NK-92 treated with Interleukin-12 subunit alpha and Interleukin-12 subunit beta, amount 100 ng/mL, for 24 hours (cell line): ENCODE data around the gene FUOM.
"Not testable (repeated sequence)": the region's sequence is repeated elsewhere in the genome, so short reads cannot be mapped to it uniquely, and the experiment has no call there.

Experiments used
- DNase-seq: peaks from one replicate; lab custom pipeline; 2025; lab: John Stamatoyannopoulos, UW

The FUOM gene

DNA sequence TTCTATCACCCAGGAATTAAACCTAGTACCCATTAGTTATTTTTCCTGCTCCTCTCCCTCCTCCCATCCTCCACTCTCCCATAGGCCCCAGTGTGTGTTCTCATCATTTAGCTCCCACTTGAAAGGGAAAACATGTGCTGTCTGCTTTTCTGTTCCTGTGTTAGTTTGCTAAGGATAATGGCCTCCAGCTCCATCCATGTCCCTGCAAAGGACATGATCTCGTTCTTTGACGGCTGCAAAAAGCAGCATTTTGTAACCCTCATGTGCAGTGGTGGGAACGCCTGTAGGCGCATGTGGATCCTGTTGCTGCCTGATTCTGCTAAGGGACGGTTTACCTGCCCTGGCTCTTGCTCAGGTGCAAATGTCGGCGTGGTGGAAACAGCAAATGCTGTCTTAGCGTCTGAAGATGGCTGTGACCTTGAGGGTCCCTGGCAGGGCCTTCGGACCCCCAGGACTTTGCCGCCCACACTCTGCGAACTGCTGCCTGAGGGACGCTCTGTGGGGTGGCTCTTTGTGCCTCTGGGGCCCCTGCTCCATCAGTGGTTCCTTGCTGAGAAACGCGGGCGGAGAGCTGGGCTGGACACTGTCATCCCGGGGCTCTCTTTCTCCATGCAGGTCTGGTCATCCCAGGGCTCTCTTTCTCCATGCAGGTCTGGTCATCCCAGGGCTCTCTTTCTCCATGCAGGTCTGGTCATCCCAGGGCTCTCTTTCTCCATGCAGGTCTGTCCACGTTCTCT lies 30.6 kb upstream of the FUOM start:
- no peak for DNase-seq

GRCh38 chr10:133386951-133387350 lies 29.1 kb upstream of the FUOM start:
- DNase-seq, result not testable (repeated sequence)

DNA sequence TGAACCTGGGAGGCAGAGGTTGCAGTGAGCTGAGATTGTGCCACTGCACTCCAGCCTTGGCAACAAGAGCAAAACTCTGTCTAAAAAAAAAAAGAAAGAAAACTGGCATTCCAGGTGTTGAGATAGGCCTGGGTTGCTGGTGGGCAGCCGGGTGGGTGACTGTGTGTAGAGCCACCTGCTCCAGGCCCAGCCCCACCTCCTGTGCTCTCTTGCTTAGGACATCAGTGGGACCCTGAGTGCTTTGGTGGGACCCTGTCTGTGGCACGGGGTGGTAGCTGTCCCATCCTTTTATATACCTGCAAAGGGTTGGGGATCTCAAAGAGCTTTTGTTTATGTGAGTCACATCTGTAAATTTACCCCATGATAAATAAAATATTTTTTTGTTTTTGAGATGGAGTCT lies 27.4 kb upstream of the FUOM start:
- no peak for DNase-seq

GRCh38 chr10:133384071-133384470 lies 26.3 kb upstream of the FUOM start:
- no peak for DNase-seq

- no peak for DNase-seq
Measured at GRCh38 chr10:133383551-133383950, 25.7 kb upstream of the FUOM start.

- no peak for DNase-seq
Measured at GRCh38 chr10:133381036-133381435, 23.2 kb upstream of the FUOM start.

GRCh38 chr10:133379801-133380666 lies 22.2 kb upstream of the FUOM start:
- no peak for DNase-seq

- DNase-seq, result no peak
Measured at GRCh38 chr10:133379152-133379800, 21.5 kb upstream of the FUOM start, which contains the start of gene PAOX. Gene PAOX (plus strand): TSS chr10:133379262. CDS start chr10:133379317, 55 bp downstream.

DNA sequence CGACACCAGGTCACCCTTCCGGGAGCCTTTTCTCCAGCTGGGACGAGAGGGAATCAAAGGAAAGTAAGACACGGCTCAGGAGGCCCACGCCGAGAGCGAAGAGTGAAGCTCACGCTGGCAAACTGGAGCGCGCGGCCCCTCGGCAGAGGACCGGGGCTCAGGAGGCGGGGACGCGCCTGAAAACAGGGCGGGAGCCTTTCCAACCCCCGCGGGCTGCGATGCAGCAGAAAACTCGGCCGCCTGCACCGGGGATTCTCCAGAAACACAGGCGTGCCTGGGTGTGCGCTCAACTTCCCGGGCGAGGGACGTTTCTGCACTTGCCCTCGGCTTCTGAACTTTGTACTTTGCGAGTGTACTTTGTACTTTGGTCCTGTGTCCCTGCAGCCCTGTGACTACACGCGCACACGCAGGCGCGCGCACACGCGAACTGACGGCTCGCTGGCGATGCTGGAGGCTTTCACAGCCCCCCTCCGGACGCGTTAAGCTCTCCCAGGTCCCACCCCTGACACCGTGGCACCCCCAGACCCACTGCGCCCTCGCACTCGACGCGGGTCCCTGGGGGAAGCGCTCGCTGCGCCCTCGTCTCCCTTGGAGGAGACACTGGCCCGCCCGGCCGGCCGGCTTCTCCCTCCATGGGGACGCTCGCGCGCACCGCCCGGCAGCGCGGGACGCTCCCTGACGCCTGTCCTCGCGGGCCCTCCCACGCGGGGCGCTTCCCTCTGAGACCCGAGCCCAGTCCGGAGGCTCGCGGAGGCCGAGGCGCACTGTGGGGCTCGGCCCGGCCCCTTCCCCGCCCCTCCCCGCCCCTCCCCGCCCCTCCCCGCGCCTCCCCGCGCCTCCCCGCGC lies 20.7 kb upstream of the FUOM start:
- DNase-seq, result no peak

- no peak for DNase-seq
Measured at GRCh38 chr10:133377818-133378250, 20.0 kb upstream of the FUOM start.

DNA sequence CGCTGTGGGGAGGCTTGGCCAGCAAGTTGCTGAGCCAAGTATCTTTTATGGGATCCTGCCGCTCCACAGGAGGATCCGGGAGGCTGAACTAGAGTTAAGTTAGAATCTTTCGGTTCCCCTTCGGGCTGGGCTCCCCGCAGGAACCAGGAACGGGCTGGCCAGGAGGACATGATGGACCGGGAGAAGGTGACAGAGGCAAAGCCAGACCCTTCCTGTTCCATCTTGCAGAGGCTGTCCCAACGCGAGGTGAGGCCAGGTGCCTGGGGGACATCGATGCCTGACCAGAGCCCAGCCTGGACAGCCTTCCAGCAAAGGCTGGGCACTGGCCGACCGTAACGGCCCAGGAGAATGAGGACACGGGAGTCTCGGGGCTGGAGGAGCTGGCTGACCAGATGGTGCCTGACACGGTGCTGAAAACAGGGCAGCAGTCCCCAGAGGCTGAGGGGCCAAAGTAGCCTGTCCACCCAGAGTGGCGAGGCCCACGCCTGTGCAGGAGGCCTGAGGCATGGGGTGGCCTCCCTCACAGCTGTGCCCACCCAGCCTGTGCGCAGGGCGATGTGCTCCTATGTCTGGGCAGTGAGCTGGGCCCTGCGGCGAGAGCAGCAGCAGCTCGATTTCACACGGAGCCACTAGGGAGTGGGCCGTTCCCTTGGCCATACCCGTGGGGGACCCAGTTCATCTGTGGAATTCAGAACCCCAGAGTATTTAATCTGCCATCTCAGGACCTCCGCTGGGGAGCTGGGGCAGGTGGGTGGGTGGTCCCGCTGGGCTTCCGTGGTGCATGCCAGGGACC lies 19.4 kb upstream of the FUOM start:
- DNase-seq, result no peak

DNA sequence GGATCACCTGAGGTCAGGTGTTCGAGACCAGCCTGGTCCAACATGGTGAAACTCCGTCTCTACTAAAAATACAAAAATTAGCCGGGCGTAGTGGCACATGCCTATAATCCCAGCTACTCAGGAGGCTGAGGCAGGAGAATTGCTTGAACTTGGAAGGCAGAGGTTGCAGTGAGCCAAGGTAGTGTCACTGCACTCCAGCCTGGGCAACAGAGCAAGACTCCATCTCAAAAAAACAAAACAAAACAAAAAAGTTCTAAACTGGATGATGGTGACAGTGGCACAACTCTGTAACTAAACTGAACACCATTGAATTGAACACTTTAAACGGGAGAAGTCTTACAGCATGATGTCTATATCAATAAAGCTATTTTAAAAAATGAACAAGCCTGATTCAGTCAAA lies 18.4 kb upstream of the FUOM start:
- DNase-seq, result not testable (repeated sequence)

GRCh38 chr10:133375357-133376115 lies 17.7 kb upstream of the FUOM start:
- no peak for DNase-seq

DNA sequence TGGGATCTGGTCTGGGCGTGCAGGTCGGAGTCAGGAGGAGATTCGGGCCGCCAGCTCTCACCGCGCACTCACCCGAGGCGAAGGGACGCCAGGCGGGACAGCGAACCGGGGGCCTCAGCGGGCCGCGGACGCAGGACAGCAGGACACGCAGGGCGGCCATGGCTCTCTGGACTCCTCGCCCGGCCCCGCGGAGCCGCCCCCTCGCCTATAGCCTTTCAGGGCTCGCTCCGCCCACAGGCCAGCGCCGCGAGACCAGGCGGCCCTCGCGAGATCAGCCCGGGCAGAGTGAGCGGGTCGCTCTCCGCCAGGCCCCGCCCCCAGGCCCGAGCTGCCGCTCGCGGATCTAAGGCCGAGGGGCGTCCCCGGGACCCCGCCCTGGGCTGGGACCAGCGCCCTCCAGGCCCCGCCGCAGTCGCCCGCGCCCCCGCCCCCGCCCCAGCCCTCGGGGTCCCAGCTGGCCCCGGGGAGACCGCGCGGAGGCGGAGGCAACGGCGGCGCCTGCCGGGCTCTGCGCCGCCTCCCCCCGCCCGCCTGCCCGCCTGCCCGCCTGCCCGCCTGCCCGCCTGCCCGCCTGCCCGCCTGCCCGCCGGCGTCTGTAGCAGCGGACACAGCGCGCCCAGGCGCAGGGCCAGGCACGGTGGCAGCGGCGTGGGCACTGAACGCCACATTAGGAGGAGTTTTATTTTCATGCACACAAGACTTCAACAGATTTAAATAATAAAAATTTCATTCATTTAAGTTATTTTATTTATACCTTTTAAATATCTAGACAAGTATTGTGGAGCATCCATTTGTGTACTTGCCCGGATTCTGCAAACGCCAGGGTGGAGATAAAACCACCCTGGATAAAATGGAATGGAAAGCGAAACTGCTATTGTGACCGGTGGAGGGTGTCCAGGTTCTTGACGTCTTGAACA lies 15.6 kb upstream of the FUOM start, which contains the start of gene ECHS1:
Gene ECHS1 (minus strand): TSS at position 181 of the 917 bp plus-strand sequence. CDS start 21 bp downstream, at position 160.
- peak; percentile 80 for DNase-seq

GRCh38 chr10:133372507-133372906 lies 14.7 kb upstream of the FUOM start:
- DNase-seq, result no peak

DNA sequence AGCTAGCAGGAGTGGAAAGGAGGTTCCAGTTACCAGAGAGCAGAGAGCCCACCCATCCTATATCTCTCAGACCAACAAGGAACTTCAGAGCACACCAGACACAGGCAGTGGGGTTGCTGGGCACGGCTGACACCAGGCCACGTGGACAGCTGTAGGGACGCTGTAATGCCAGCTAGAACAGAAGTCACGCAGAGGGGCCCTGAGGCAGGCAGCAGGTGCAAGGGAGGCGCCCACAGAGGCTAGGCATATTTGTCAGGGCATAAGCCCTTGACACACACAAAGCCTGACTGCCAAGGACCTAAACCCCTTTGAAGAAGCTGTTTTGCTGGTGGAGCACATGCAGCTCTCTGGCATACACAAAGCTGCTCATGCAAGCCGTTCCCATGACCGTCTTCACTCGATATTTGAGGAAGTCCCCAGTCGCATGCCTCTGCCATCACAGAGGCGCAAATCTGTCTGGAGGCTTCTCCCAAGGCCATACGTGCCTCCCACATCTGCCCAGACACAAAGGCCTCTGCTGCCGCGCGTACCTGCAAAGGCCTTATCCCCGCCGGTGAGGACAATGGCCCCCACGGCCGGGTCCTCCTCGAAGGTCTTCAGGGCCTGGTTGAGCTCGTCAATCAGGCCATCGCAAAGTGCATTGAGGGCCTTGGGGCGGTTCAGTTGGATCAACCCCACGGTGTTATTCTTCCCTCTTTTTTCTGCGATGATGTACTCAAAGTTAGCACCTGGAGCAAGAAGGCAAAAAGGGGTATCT lies 12.4 kb upstream of the FUOM start:
- no peak for DNase-seq

DNA sequence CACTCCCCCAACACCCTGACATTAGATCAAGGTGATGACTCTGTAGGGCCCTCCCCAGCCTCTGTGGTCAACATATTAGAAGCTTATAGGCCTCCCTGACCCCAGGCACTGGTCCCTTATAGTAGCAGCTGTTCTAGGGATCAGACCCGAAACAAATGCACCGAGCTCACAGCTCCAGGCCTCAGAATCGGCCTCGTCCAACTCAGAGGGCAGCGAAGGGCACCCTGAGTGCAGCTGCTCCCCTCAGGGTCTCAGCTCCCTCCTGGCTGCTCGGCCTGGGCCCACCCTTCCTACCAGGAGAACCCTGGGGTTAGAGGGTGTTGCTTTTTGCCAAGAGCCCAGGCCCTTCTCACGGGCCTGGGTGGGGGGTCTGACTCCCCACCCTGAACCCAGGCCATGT lies 10.3 kb upstream of the FUOM start:
- no peak for DNase-seq

- not testable (repeated sequence) for DNase-seq
Measured at GRCh38 chr10:133367461-133367860, 9.6 kb upstream of the FUOM start.
